ENCODE measurements around the gene LRRTM1. TPM values are rescaled to one million over a fixed set of nuclear protein-coding genes. Genes with fewer than 3 reads are reported as not detected.

LRRTM1 gene
- polyA plus RNA-seq, 1 of the 3 experiments (the other 2 are of a cell fraction): 1.6 TPM

DNA sequence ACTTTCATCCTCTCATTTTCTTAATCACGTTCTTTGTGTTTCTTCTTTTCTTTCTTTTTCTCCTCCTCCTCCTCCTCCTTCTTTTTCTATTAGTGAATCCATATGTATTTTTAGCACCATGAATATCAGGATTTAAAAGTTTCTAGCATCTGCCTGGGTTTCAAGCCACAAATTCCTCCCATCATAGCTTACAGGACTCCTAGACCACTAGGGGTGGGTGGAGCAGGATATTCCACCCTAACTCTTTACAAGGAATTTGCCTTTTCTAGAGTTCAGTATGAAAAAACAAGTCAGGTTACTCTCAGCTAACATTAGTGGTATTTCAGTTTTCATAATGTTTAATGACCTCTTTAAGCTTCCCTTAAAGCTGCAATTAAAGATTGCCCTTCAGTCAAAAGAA lies 19.1 kb upstream of the LRRTM1 start:
- no peaks in the 10 kb centered on the region for H3K9me2 ChIP-seq
- no peak overlapping the region for H3K4me2 ChIP-seq
- 61% methylated on average over 1 of the region's 1 CpG for WGBS (ENCODE audit: low lambda C conversion rate)
- no peaks in the 10 kb centered on the region for H3K9me3 ChIP-seq
- peaks cover 0 to 9% of the 10 kb centered on the region in 2 experiments; a peak in 2 of 4 replicates for H3K4me1 ChIP-seq (ENCODE audit: control insufficient read depth in 1 of 2, insufficient read depth in 2 of 2, low read depth in 1 of 2, low read length in 1 of 2)
- H3K9ac ChIP-seq: no peak overlapping the region
- no peak overlapping the region for H2AFZ ChIP-seq (ENCODE audit: low read depth)
- no peaks in the 10 kb centered on the region for H3K36me3 ChIP-seq (replicated peaks in 1 of 2; ENCODE audit: control insufficient read depth in 1 of 2, insufficient read depth in 2 of 2, low read length in 1 of 2)
- no peaks in the 10 kb centered on the region for H3F3A ChIP-seq (replicated peaks; ENCODE audit: insufficient read depth)
- ChIA-PET POLR2A (no interaction called here), CTCF (interaction anchor here (0.8 to 6.9 kb wide), 7 partner anchors 10 to 250 kb away, joined by 3 to 179 read pairs (median 6); no protein-coding TSS in a partner anchor)
- no peak overlapping the region for H3K27ac ChIP-seq (ENCODE audit: low read depth in 2 of 2, low read length in 1 of 2)
- H3K79me2 ChIP-seq (ENCODE audit: insufficient read depth): no peaks in the 10 kb centered on the region
- no peak for DNase-seq
- no peaks in the 10 kb centered on the region for H4K20me1 ChIP-seq (ENCODE audit: insufficient read depth)
- TF ChIP-seq FOXM1 (IDR thresholded peaks at IDR 0.05; ENCODE audit: low read depth) (no peak), IRF3 (IDR thresholded peaks at IDR 0.05; ENCODE audit: low read depth, low read length) (no peak), CTCF (IDR thresholded peaks at IDR 0.05) (peak; percentile 14; the same call in 1 of the 2 replicates), SMC3 (IDR thresholded peaks at IDR 0.05; ENCODE audit: low read depth, low read length) (no peak), EZH2phosphoT487 (IDR thresholded peaks at IDR 0.05; ENCODE audit: borderline replicate concordance, low read depth) (no peak), CHD2 (IDR thresholded peaks at IDR 0.05; ENCODE audit: low read length, partially characterized antibody) (no peak), FOSL2 (IDR thresholded peaks at IDR 0.05; ENCODE audit: borderline replicate concordance, low read depth) (no peak), FOXJ3 (CRISPR knock-in tag; IDR thresholded peaks at IDR 0.05) (no peak)
- H3K4me3 ChIP-seq (ENCODE audit: low read depth in 2 of 2, low read length in 1 of 2): no peak overlapping the region
- no peaks in the 10 kb centered on the region for H3K27me3 ChIP-seq (ENCODE audit: insufficient read depth)

- no peaks in the 10 kb centered on the region for H3K36me3 ChIP-seq (replicated peaks in 1 of 2; ENCODE audit: control insufficient read depth in 1 of 2, insufficient read depth in 2 of 2, low read length in 1 of 2)
- ChIA-PET CTCF (interaction anchor here (0.8 to 6.9 kb wide), 5 partner anchors 9 to 249 kb away, joined by 4 to 179 read pairs (median 6); no protein-coding TSS in a partner anchor), POLR2A (no interaction called here)
- H3F3A ChIP-seq (replicated peaks; ENCODE audit: insufficient read depth): no peaks in the 10 kb centered on the region
- no peaks in the 10 kb centered on the region for H4K20me1 ChIP-seq (ENCODE audit: insufficient read depth)
- H2AFZ ChIP-seq (ENCODE audit: low read depth): no peak overlapping the region
- peaks cover 0 to 9% of the 10 kb centered on the region in 2 experiments; a peak in 2 of 4 replicates for H3K4me1 ChIP-seq (ENCODE audit: control insufficient read depth in 1 of 2, insufficient read depth in 2 of 2, low read depth in 1 of 2, low read length in 1 of 2)
- 72% methylated on average over 10 of the region's 14 CpGs for WGBS (ENCODE audit: low lambda C conversion rate)
- no peak overlapping the region for H3K4me3 ChIP-seq (ENCODE audit: low read depth in 2 of 2, low read length in 1 of 2)
- no peaks in the 10 kb centered on the region for H3K9me3 ChIP-seq
- DNase-seq: no peak
- H3K9ac ChIP-seq: no peak overlapping the region
- no peaks in the 10 kb centered on the region for H3K27me3 ChIP-seq (ENCODE audit: insufficient read depth)
- H3K9me2 ChIP-seq: no peaks in the 10 kb centered on the region
- no peak overlapping the region for H3K4me2 ChIP-seq
- H3K27ac ChIP-seq (ENCODE audit: low read depth in 2 of 2, low read length in 1 of 2): no peak overlapping the region
- TF ChIP-seq, protein P1, sequence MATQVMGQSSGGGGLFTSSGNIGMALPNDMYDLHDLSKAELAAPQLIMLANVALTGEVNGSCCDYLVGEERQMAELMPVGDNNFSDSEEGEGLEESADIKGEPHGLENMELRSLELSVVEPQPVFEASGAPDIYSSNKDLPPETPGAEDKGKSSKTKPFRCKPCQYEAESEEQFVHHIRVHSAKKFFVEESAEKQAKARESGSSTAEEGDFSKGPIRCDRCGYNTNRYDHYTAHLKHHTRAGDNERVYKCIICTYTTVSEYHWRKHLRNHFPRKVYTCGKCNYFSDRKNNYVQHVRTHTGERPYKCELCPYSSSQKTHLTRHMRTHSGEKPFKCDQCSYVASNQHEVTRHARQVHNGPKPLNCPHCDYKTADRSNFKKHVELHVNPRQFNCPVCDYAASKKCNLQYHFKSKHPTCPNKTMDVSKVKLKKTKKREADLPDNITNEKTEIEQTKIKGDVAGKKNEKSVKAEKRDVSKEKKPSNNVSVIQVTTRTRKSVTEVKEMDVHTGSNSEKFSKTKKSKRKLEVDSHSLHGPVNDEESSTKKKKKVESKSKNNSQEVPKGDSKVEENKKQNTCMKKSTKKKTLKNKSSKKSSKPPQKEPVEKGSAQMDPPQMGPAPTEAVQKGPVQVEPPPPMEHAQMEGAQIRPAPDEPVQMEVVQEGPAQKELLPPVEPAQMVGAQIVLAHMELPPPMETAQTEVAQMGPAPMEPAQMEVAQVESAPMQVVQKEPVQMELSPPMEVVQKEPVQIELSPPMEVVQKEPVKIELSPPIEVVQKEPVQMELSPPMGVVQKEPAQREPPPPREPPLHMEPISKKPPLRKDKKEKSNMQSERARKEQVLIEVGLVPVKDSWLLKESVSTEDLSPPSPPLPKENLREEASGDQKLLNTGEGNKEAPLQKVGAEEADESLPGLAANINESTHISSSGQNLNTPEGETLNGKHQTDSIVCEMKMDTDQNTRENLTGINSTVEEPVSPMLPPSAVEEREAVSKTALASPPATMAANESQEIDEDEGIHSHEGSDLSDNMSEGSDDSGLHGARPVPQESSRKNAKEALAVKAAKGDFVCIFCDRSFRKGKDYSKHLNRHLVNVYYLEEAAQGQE (IDR thresholded peaks at IDR 0.05; ENCODE audit: low read depth, low read length): no peak
- TF ChIP-seq NRF1 (IDR thresholded peaks at IDR 0.05; ENCODE audit: low read depth, low read length) (no peak), RXRA (IDR thresholded peaks at IDR 0.05; ENCODE audit: borderline replicate concordance, low read depth) (no peak)
- TF ChIP-seq, protein P2, sequence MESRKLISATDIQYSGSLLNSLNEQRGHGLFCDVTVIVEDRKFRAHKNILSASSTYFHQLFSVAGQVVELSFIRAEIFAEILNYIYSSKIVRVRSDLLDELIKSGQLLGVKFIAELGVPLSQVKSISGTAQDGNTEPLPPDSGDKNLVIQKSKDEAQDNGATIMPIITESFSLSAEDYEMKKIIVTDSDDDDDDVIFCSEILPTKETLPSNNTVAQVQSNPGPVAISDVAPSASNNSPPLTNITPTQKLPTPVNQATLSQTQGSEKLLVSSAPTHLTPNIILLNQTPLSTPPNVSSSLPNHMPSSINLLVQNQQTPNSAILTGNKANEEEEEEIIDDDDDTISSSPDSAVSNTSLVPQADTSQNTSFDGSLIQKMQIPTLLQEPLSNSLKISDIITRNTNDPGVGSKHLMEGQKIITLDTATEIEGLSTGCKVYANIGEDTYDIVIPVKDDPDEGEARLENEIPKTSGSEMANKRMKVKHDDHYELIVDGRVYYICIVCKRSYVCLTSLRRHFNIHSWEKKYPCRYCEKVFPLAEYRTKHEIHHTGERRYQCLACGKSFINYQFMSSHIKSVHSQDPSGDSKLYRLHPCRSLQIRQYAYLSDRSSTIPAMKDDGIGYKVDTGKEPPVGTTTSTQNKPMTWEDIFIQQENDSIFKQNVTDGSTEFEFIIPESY (IDR thresholded peaks at IDR 0.05; ENCODE audit: borderline replicate concordance, low read depth): no peak
- H3K79me2 ChIP-seq (ENCODE audit: insufficient read depth): no peaks in the 10 kb centered on the region
Measured at GRCh38 chr2:80322958-80323357, 18.4 kb upstream of the LRRTM1 start.

Data from SK-N-SH (cell line).